Activated CD4-positive, alpha-beta T cell treated with anti-CD3 and anti-CD28 coated beads, Interleukin-2, amount 50 U/mL, for 48 hours (primary cell): Measurements from ENCODE around the gene PRM1.
"Not testable (repeated sequence)": the region's sequence is repeated elsewhere in the genome, so short reads cannot be mapped to it uniquely, and the experiment has no call there.

Experiments
- DNase-seq, 2 experiments: peaks; one replicate each; pipeline ENCODE4 v3.0.0-alpha.2; 2020

Gene PRM1

GRCh38 chr16:11313493-11314308 is 32.6 kb upstream of the PRM1 start:
- no peak for DNase-seq

GRCh38 chr16:11312718-11313492 is 31.8 kb upstream of the PRM1 start:
- no peak for DNase-seq

GRCh38 chr16:11310997-11311561 is 29.9 kb upstream of the PRM1 start:
- DNase-seq, result peak in 1 of 2 experiments; percentile 27

- DNase-seq, result no peak
These were observed 29.5 kb upstream of the PRM1 start for GRCh38 chr16:11310634-11310977.

- DNase-seq, result no peak
These were observed 28.9 kb upstream of the PRM1 start for GRCh38 chr16:11309895-11310633.

GRCh38 chr16:11308493-11309283 is 27.6 kb upstream of the PRM1 start:
- no peak for DNase-seq

GRCh38 chr16:11307639-11308492 is 26.7 kb upstream of the PRM1 start:
- DNase-seq, result no peak

- DNase-seq, result no peak
These were observed 26.0 kb upstream of the PRM1 start for GRCh38 chr16:11306997-11307638.

- no peak for DNase-seq
These were observed 25.3 kb upstream of the PRM1 start for GRCh38 chr16:11306381-11306780.

GRCh38 chr16:11303405-11304138 is 22.4 kb upstream of the PRM1 start:
- DNase-seq, result no peak

- DNase-seq, result no peak
These were observed 21.8 kb upstream of the PRM1 start for GRCh38 chr16:11302977-11303376.

- DNase-seq, result no peak
These were observed 20.7 kb upstream of the PRM1 start for GRCh38 chr16:11301645-11302501.

GRCh38 chr16:11300560-11300892 is 19.4 kb upstream of the PRM1 start:
- no peak for DNase-seq

- no peak for DNase-seq
These were observed 18.9 kb upstream of the PRM1 start for GRCh38 chr16:11299865-11300559.

- not testable (repeated sequence) for DNase-seq
These were observed 17.9 kb upstream of the PRM1 start for GRCh38 chr16:11298950-11299547.

- DNase-seq, result no peak
These were observed 17.2 kb upstream of the PRM1 start for GRCh38 chr16:11298143-11298900.

GRCh38 chr16:11297492-11298142 is 16.5 kb upstream of the PRM1 start:
- peak; percentile 65 to 75 for DNase-seq
